ENCODE results near the gene NUDT14. TPM values are rescaled to one million over a fixed set of nuclear protein-coding genes. Genes with fewer than 3 reads are reported as not detected.

The NUDT14 gene
- total RNA-seq, 1 donor from 2014 or later: 5.5 TPM

GRCh38 chr14:105166571-105167302 is 14.4 kb downstream of the NUDT14 start:
- Histone ChIP-seq H3K4me1 (peaks cover 6% of the 10 kb centered on the region), H3K36me3 (no peaks in the 10 kb centered on the region), H3K27me3 (peaks cover 40% of the 10 kb centered on the region), H3K4me3 (no peak overlapping the region), H3K27ac (no peak overlapping the region), H3K4me2 (no peak overlapping the region), H3K79me2 (ENCODE audit: low read depth) (no peaks in the 10 kb centered on the region), H3K9me3 (ENCODE audit: low read depth) (no peaks in the 10 kb centered on the region), H4K20me1 (ENCODE audit: low read depth) (peaks cover 36% of the 10 kb centered on the region), H3K9ac (no peak overlapping the region), H2AFZ (replicated peaks) (no peak overlapping the region), H3F3A (ENCODE audit: low read depth) (peaks cover 12% of the 10 kb centered on the region)
- Mint-ChIP-seq H3K27ac (no peak overlapping the region), H3K27me3 (ENCODE audit: insufficient read depth, low read depth) (peaks cover 11% of the 10 kb centered on the region), H3K9me3 (no peaks in the 10 kb centered on the region), H3K36me3 (no peaks in the 10 kb centered on the region), H3K4me1 (peaks cover 6% of the 10 kb centered on the region), H3K4me3 (peak overlapping the region; percentile 68)
- TF ChIP-seq EZH2phosphoT487 (IDR thresholded peaks at IDR 0.05) (no peak), EZH2 (IDR thresholded peaks at IDR 0.05) (peak; percentile 35)
- DNase-seq (ENCODE audit: low spot score): no peak

DNA sequence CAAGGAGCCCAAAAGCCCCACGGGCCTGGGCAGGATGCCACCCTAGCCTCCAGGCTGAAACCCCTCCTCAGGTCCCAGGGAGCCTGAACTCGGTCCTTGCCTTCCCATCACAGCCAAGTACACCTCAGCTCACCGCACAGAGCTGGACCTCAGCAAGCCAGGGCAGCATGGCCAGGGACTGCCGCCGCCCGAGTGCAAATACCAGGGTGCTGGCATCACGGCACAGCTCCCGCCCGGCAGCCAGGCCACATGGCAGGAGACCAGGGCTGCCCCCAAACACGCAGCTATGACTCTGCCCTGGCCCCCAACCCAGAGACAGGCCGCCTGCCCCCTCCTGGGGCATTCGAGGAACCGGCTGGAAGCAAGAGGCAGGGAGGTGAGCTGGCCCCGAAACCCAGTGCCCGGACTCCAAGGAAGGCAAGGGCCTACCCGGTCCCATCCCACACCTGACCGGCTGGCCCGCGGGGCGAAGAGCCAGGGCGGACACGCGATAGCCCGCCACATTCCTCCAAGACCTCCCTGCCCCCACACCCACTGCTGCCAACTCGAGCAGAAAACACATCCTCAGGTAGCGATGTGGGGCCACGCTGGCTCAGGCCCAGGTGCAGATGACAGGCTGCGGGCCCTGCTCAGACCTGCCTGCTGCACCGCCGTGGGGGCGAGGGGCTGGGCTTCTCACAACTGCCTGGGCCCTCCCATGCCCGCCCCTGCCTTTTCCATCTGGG is 15.2 kb downstream of the NUDT14 start:
- Histone ChIP-seq H2AFZ (replicated peaks) (no peak overlapping the region), H3K27ac (no peak overlapping the region), H4K20me1 (ENCODE audit: low read depth) (peaks cover 31% of the 10 kb centered on the region), H3K4me2 (no peak overlapping the region), H3K36me3 (no peaks in the 10 kb centered on the region), H3F3A (ENCODE audit: low read depth) (peaks cover 12% of the 10 kb centered on the region), H3K27me3 (peaks cover 40% of the 10 kb centered on the region), H3K9ac (no peak overlapping the region), H3K4me1 (peaks cover 6% of the 10 kb centered on the region), H3K79me2 (ENCODE audit: low read depth) (no peaks in the 10 kb centered on the region), H3K4me3 (no peak overlapping the region), H3K9me3 (ENCODE audit: low read depth) (no peaks in the 10 kb centered on the region)
- Mint-ChIP-seq H3K4me1 (peaks cover 5% of the 10 kb centered on the region), H3K9me3 (no peaks in the 10 kb centered on the region), H3K27me3 (ENCODE audit: insufficient read depth, low read depth) (peaks cover 12% of the 10 kb centered on the region), H3K36me3 (no peaks in the 10 kb centered on the region), H3K27ac (no peak overlapping the region), H3K4me3 (peak overlapping the region; percentile 41)
- TF ChIP-seq EZH2phosphoT487 (IDR thresholded peaks at IDR 0.05): no peak
- no peak for TF ChIP-seq EZH2 (IDR thresholded peaks at IDR 0.05)
- TF ChIP-seq CTCF (IDR thresholded peaks at IDR 0.05): no peak
- DNase-seq (ENCODE audit: low spot score): no peak

DNA sequence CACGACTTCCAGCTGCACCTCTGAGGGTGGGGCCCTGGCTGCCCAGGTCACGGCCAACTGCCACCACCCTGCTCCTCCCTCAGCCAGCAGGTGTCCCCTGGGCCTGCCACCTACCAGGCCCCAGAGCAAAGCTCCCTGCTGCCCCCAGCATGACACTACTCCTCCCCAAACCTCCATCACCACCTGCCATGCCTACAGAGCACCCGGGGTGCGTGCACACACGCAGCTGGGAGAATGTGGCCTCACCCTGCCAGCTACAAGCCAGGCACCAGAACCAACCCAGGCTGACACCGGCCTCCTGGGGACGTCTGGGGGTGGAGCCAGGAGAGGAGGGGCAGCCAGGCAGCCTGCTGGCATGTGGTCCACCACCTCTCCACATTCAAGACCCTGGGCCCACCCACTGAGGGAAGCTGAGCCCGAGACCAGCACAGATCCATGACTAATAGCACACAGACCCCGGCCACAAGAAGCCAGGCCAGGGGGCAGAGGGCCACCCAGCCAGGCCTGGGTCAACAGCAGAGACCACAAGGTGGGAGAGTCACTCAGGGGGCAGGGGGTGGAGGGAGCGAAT is 15.9 kb downstream of the NUDT14 start:
- Mint-ChIP-seq H3K27me3 (ENCODE audit: insufficient read depth, low read depth) (peaks cover 11% of the 10 kb centered on the region), H3K4me1 (peaks cover 5% of the 10 kb centered on the region), H3K36me3 (no peaks in the 10 kb centered on the region), H3K27ac (no peak overlapping the region), H3K4me3 (no peak overlapping the region), H3K9me3 (no peaks in the 10 kb centered on the region)
- Histone ChIP-seq H3K9ac (no peak overlapping the region), H3K79me2 (ENCODE audit: low read depth) (no peaks in the 10 kb centered on the region), H3K4me3 (no peak overlapping the region), H3K4me2 (no peak overlapping the region), H3K27me3 (peaks cover 39% of the 10 kb centered on the region), H2AFZ (replicated peaks) (no peak overlapping the region), H3F3A (ENCODE audit: low read depth) (peaks cover 12% of the 10 kb centered on the region), H3K9me3 (ENCODE audit: low read depth) (no peaks in the 10 kb centered on the region), H3K4me1 (peaks cover 6% of the 10 kb centered on the region), H3K36me3 (no peaks in the 10 kb centered on the region), H4K20me1 (ENCODE audit: low read depth) (peaks cover 25% of the 10 kb centered on the region), H3K27ac (no peak overlapping the region)
- no peak for DNase-seq (ENCODE audit: low spot score)
- TF ChIP-seq EZH2 (IDR thresholded peaks at IDR 0.05) (no peak), EZH2phosphoT487 (IDR thresholded peaks at IDR 0.05) (no peak), CTCF (IDR thresholded peaks at IDR 0.05) (no peak)
